ENCODE results near the gene NAA80. TPM values are rescaled to one million over a fixed set of nuclear protein-coding genes. Genes with fewer than 3 reads are reported as not detected.

Gene NAA80
- polyA plus RNA-seq, 1 of the 3 experiments (the other 2 are of a cell fraction) = 10.5 TPM

- H3K9ac ChIP-seq = peak overlapping the region; percentile 77
- H3K9me3 ChIP-seq = no peaks in the 10 kb centered on the region
- no peaks in the 10 kb centered on the region for H4K20me1 ChIP-seq (ENCODE audit: insufficient read depth)
- peaks cover 10 to 45% of the 10 kb centered on the region in 2 experiments for H3K36me3 ChIP-seq (replicated peaks in 1 of 2; ENCODE audit: control insufficient read depth in 1 of 2, insufficient read depth in 2 of 2, low read length in 1 of 2)
- no peak for DNase-seq
- H3F3A ChIP-seq (replicated peaks; ENCODE audit: insufficient read depth) = peaks cover 37% of the 10 kb centered on the region
- WGBS (ENCODE audit: low lambda C conversion rate) = 20% methylated on average over 2 of the region's 4 CpGs
- H2AFZ ChIP-seq (ENCODE audit: low read depth) = no peak overlapping the region
- H3K4me2 ChIP-seq = peak overlapping the region; percentile 87
- no peak for TF ChIP-seq IRF3 (IDR thresholded peaks at IDR 0.05; ENCODE audit: low read depth, low read length)
- no peaks in the 10 kb centered on the region for H3K9me2 ChIP-seq
- H3K4me3 ChIP-seq (ENCODE audit: low read depth in 2 of 2, low read length in 1 of 2) = peak overlapping the region; percentile 88 to 97
- peaks cover 0 to 21% of the 10 kb centered on the region in 2 experiments; a peak in 2 of 4 replicates for H3K4me1 ChIP-seq (ENCODE audit: control insufficient read depth in 1 of 2, insufficient read depth in 2 of 2, low read depth in 1 of 2, low read length in 1 of 2)
- H3K27me3 ChIP-seq (ENCODE audit: insufficient read depth) = no peaks in the 10 kb centered on the region
- no peak overlapping the region for H3K27ac ChIP-seq (ENCODE audit: low read depth in 2 of 2, low read length in 1 of 2)
- ChIA-PET POLR2A (interaction anchor here (1.2 to 2.5 kb wide), 2 partner anchors 11 to 28 kb away, joined by 5 to 38 read pairs; partner anchors contain the start of genes HYAL3 and NAA80), CTCF (interaction anchor here (1.1 to 2.3 kb wide), 7 partner anchors 9 to 135 kb away, joined by 3 to 10 read pairs (median 7); partner anchors contain the start of gene HYAL1)
- H3K79me2 ChIP-seq (ENCODE audit: insufficient read depth) = peaks cover 39% of the 10 kb centered on the region
These were observed 27.9 kb upstream of the NAA80 start for GRCh38 chr3:50327129-50327528.

GRCh38 chr3:50326182-50326541 lies 27.0 kb upstream of the NAA80 start:
- Histone ChIP-seq H3K79me2 (ENCODE audit: insufficient read depth) (peaks cover 29% of the 10 kb centered on the region), H3K27ac (ENCODE audit: low read depth in 2 of 2, low read length in 1 of 2) (no peak overlapping the region), H3K9me2 (no peaks in the 10 kb centered on the region), H3K4me1 (ENCODE audit: control insufficient read depth in 1 of 2, insufficient read depth in 2 of 2, low read depth in 1 of 2, low read length in 1 of 2) (peaks cover 0 to 25% of the 10 kb centered on the region in 2 experiments; a peak in 2 of 4 replicates), H3K9me3 (no peaks in the 10 kb centered on the region), H4K20me1 (ENCODE audit: insufficient read depth) (no peaks in the 10 kb centered on the region), H3K27me3 (ENCODE audit: insufficient read depth) (no peaks in the 10 kb centered on the region), H3F3A (replicated peaks; ENCODE audit: insufficient read depth) (peaks cover 36% of the 10 kb centered on the region), H3K9ac (no peak overlapping the region), H3K4me3 (ENCODE audit: low read depth in 2 of 2, low read length in 1 of 2) (no peak overlapping the region), H2AFZ (ENCODE audit: low read depth) (no peak overlapping the region), H3K36me3 (replicated peaks in 1 of 2; ENCODE audit: control insufficient read depth in 1 of 2, insufficient read depth in 2 of 2, low read length in 1 of 2) (peaks cover 4 to 36% of the 10 kb centered on the region in 2 experiments), H3K4me2 (no peak overlapping the region)
- CTCF ChIA-PET = interaction anchor here (1.5 kb wide), 1 partner anchor 9 kb away, joined by 4 read pairs; no protein-coding TSS in a partner anchor
- POLR2A ChIA-PET = no interaction called here
- 92% methylated on average over 8 of the region's 8 CpGs for WGBS (ENCODE audit: low lambda C conversion rate)
- TF ChIP-seq PBX3 (IDR thresholded peaks at IDR 0.05) = no peak
- TF ChIP-seq RCOR1 (IDR thresholded peaks at IDR 0.05; ENCODE audit: low read length) = no peak
- TF ChIP-seq TEAD4 (IDR thresholded peaks at IDR 0.05; ENCODE audit: borderline replicate concordance, insufficient read depth) = no peak
- TF ChIP-seq USF1 (IDR thresholded peaks at IDR 0.05; ENCODE audit: borderline replicate concordance, low read depth) = no peak
- no peak for TF ChIP-seq MEF2A (IDR thresholded peaks at IDR 0.05; ENCODE audit: borderline replicate concordance, low read depth)
- TF ChIP-seq RAD21 (IDR thresholded peaks at IDR 0.05; ENCODE audit: low read length) = no peak
- TF ChIP-seq RXRA (IDR thresholded peaks at IDR 0.05; ENCODE audit: borderline replicate concordance, low read depth) = no peak
- TF ChIP-seq JUND (IDR thresholded peaks at IDR 0.05) = no peak
- TF ChIP-seq MXI1 (IDR thresholded peaks at IDR 0.05; ENCODE audit: low read depth, low read length) = no peak
- no peak for TF ChIP-seq USF2 (IDR thresholded peaks at IDR 0.05; ENCODE audit: borderline replicate concordance, low read depth, low read length)
- no peak for TF ChIP-seq YY1 (IDR thresholded peaks at IDR 0.05; ENCODE audit: low read depth)
- no peak for TF ChIP-seq GABPA (IDR thresholded peaks at IDR 0.05; ENCODE audit: low read depth)
- TF ChIP-seq EP300 (IDR thresholded peaks at IDR 0.05; ENCODE audit: borderline replicate concordance in 1 of 2, low read depth in 1 of 2, low read length in 1 of 2) = no peak
- TF ChIP-seq EZH2phosphoT487 (IDR thresholded peaks at IDR 0.05; ENCODE audit: borderline replicate concordance, low read depth) = no peak
- no peak for TF ChIP-seq IRF3 (IDR thresholded peaks at IDR 0.05; ENCODE audit: low read depth, low read length)
- no peak for TF ChIP-seq TAF1 (IDR thresholded peaks at IDR 0.05; ENCODE audit: borderline replicate concordance, low read depth, low read length)
- no peak for TF ChIP-seq NRF1 (IDR thresholded peaks at IDR 0.05; ENCODE audit: low read depth, low read length)
- TF ChIP-seq SIN3A (IDR thresholded peaks at IDR 0.05; ENCODE audit: borderline replicate concordance, low read depth, low read length) = no peak
- no peak for DNase-seq

All from SK-N-SH (cell line).